Effector memory CD8-positive, alpha-beta T cell (primary cell): ENCODE results near the gene PRR16.
"Not testable (repeated sequence)": the region's sequence is repeated elsewhere in the genome, so short reads cannot be mapped to it uniquely, and the experiment has no call there.

Source experiments
- ATAC-seq: fragments of 150-1000 bp; cut with Tn5 transposase; replicated peaks from 2 replicates; pipeline ENCODE4 v1.10.0; 2021; ENCODE audit warnings: mild to moderate bottlenecking, moderate library complexity
- DNase-seq, 3 experiments: peaks; one replicate each; pipeline ENCODE4 v3.0.0; 2021
- H3K27ac Mint-ChIP-seq, 2 donors: one replicate each; pipeline ENCODE4 v1.8.0; 2022; ENCODE audit warnings: mild to moderate bottlenecking in 2 of 2, mixed read lengths in 2 of 2, moderate library complexity in 2 of 2
- H3K27me3 Mint-ChIP-seq, 2 donors: one replicate each; pipeline ENCODE4 v1.8.0; 2022; ENCODE audit warnings: mixed read lengths in 2 of 2
- H3K36me3 Mint-ChIP-seq: one replicate; pipeline ENCODE4 v1.8.0; 2022; ENCODE audit warnings: mild to moderate bottlenecking, moderate library complexity, mixed read lengths; ENCODE audit not compliant: insufficient read depth
- H3K4me1 Mint-ChIP-seq, 2 donors: one replicate each; pipeline ENCODE4 v1.8.0; 2022; ENCODE audit warnings: low read depth in 2 of 2, mixed read lengths in 2 of 2
- H3K4me3 Mint-ChIP-seq, 2 donors: one replicate each; pipeline ENCODE4 v1.8.0; 2022; ENCODE audit warnings: mild to moderate bottlenecking in 2 of 2, mixed read lengths in 2 of 2, moderate library complexity in 2 of 2
- H3K9me3 Mint-ChIP-seq, 2 donors: one replicate each; pipeline ENCODE4 v1.8.0; 2022; ENCODE audit warnings: mixed read lengths in 2 of 2

The PRR16 gene

DNA sequence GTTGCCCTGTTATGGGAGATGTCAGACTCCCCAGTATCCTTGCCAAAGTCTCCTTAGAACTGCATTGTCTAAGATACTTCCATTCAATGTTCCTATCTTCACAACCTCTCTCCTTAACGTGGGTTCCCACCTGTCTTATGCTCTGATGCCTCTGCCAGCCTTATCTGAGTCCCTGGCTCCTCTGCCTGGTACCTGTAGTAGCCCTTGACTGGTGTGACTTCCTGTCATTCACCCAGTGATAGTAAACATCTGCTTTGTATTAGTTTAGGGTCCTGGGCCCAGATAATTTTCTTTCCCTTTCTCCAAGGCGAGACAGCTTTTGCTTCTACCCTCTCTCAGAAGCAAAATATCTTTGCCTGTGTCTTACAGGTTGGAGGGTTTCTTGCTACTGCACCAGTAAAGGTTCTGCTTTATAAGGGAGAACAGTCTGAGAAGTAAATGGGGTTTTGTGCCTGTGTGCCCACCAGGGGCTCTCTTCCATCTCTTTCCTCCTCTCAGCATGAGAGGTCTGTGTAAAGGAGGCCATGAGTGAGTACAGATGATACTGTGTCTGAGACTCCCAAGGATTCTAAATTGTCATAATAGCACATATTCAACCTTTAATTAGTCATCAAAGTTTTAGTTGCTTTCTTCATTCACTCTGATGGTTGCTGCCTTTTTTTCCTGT, 220.8 kb downstream of the PRR16 start:
- Mint-ChIP-seq H3K27ac (no peak overlapping the region), H3K4me3 (no peak overlapping the region), H3K4me1 (no peaks in the 10 kb centered on the region), H3K27me3 (no peaks in the 10 kb centered on the region), H3K36me3 (no peaks in the 10 kb centered on the region), H3K9me3 (peaks cover 17 to 20% of the 10 kb centered on the region in 2 donors)
- DNase-seq (no peak), ATAC-seq (no peak)

DNA sequence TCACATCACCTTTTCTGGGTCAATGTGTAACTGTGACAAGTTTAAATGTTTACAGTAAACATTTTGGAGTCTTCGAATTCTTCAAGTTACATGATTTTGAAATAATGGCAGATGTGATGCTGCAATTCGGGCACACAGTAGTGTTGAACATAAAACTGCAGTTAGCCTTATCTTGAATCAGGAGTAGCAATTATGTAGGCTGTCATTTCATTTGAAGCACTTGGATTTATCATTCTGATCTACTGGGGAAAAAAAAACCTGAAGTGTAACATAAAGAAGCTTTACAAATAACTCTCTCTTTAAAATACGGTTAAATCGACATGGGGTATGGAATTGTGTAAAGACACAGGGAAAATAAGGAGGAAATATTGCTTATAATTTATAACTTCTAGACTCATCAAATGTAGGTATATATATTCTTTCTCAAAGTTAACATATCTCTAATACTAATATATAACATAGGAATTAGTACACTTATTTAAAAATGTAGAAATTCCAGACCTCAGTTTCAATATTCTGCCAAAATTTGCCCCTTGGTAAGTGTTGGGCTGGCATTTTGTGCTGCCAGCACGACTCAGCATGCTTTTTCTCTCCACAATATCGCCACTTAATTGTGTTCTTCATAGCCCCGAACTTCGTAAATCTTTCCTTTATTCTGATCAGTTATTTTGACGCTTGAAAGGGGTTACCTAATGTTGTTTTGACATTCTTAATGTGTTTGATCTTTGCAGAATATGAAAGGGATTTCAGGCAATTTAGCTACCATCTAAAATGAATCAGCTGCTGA, 226.7 kb downstream of the PRR16 start:
- no peaks in the 10 kb centered on the region for H3K36me3 Mint-ChIP-seq
- no peak for ATAC-seq
- DNase-seq = no peak
- no peaks in the 10 kb centered on the region for H3K27me3 Mint-ChIP-seq
- H3K9me3 Mint-ChIP-seq = peaks cover 4 to 13% of the 10 kb centered on the region in 2 donors
- no peak overlapping the region for H3K4me3 Mint-ChIP-seq
- H3K4me1 Mint-ChIP-seq = no peaks in the 10 kb centered on the region
- no peak overlapping the region for H3K27ac Mint-ChIP-seq

DNA sequence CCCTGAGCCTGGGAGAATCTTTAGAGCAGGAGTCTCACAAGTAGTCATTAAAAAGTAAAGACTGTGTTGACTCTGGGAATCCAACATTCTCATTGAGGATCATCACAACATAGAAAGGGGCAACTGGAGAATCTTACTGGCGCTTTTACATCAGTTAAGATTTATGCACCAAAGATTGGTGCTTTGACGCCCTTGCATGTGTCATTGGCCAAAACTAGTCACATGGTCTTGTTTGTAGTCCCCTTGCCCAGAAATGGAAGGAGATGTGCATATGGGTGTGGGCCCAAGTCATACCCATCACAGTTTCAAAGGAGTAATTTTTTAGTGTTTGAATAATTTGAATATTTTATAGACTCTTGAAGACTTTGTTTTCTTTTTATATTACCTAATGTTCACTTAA, 228.2 kb downstream of the PRR16 start:
- Mint-ChIP-seq H3K27ac (no peak overlapping the region), H3K36me3 (no peaks in the 10 kb centered on the region), H3K4me3 (no peak overlapping the region), H3K9me3 (peaks cover 1 to 7% of the 10 kb centered on the region in 2 donors), H3K27me3 (no peaks in the 10 kb centered on the region), H3K4me1 (no peaks in the 10 kb centered on the region)
- no peak for DNase-seq
- ATAC-seq = no peak

GRCh38 chr5:120695368-120695880, 231.3 kb downstream of the PRR16 start:
- Mint-ChIP-seq H3K4me1 (no peaks in the 10 kb centered on the region), H3K27ac (no peak overlapping the region), H3K27me3 (no peaks in the 10 kb centered on the region), H3K36me3 (no peaks in the 10 kb centered on the region), H3K9me3 (peaks cover 1 to 36% of the 10 kb centered on the region in 2 donors), H3K4me3 (no peak overlapping the region)
- no peak for DNase-seq
- ATAC-seq = no peak

- no peaks in the 10 kb centered on the region for H3K36me3 Mint-ChIP-seq
- H3K27ac Mint-ChIP-seq = no peak overlapping the region
- no peak overlapping the region for H3K4me3 Mint-ChIP-seq
- H3K9me3 Mint-ChIP-seq = peaks cover 4 to 47% of the 10 kb centered on the region in 2 donors
- no peaks in the 10 kb centered on the region for H3K4me1 Mint-ChIP-seq
- ATAC-seq (no peak), DNase-seq (no peak)
- H3K27me3 Mint-ChIP-seq = no peaks in the 10 kb centered on the region
Observed at GRCh38 chr5:120697147-120697546, 233.0 kb downstream of the PRR16 start.

GRCh38 chr5:120697670-120698327, 233.7 kb downstream of the PRR16 start:
- not testable (repeated sequence) for H3K4me3 Mint-ChIP-seq, H3K27me3 Mint-ChIP-seq, H3K27ac Mint-ChIP-seq, H3K36me3 Mint-ChIP-seq, H3K4me1 Mint-ChIP-seq, ATAC-seq, DNase-seq
- peaks cover 8 to 53% of the 10 kb centered on the region in 2 donors for H3K9me3 Mint-ChIP-seq

DNA sequence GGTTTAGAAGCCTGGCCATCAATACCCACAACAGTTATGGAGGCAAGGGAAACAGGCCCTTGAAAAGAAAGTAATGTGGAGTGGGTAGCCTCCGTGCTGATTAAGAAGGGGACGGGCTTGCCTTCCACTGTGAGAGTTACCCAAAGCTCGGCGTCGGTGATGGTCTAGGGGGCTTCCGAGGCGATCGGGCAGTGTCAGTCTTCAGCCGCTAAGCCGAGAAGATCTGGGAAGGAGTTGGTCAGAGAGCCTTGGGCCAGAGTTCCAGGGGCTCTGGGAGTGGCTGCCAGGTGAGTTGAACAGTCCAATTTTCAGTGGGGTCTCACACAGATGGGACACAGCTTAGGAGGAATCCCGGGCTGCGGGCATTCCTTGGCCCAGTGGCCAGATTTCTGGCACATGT, 236.6 kb downstream of the PRR16 start:
- H3K4me3 Mint-ChIP-seq, H3K27me3 Mint-ChIP-seq, H3K27ac Mint-ChIP-seq, DNase-seq, H3K36me3 Mint-ChIP-seq, ATAC-seq, H3K4me1 Mint-ChIP-seq: not testable (repeated sequence)
- H3K9me3 Mint-ChIP-seq = peaks cover 9 to 47% of the 10 kb centered on the region in 2 donors

- H3K36me3 Mint-ChIP-seq, DNase-seq, H3K27ac Mint-ChIP-seq, H3K4me3 Mint-ChIP-seq, H3K4me1 Mint-ChIP-seq, ATAC-seq, H3K27me3 Mint-ChIP-seq: not testable (repeated sequence)
- H3K9me3 Mint-ChIP-seq = peaks cover 9 to 39% of the 10 kb centered on the region in 2 donors
Observed at GRCh38 chr5:120702817-120703538, 238.9 kb downstream of the PRR16 start.

DNA sequence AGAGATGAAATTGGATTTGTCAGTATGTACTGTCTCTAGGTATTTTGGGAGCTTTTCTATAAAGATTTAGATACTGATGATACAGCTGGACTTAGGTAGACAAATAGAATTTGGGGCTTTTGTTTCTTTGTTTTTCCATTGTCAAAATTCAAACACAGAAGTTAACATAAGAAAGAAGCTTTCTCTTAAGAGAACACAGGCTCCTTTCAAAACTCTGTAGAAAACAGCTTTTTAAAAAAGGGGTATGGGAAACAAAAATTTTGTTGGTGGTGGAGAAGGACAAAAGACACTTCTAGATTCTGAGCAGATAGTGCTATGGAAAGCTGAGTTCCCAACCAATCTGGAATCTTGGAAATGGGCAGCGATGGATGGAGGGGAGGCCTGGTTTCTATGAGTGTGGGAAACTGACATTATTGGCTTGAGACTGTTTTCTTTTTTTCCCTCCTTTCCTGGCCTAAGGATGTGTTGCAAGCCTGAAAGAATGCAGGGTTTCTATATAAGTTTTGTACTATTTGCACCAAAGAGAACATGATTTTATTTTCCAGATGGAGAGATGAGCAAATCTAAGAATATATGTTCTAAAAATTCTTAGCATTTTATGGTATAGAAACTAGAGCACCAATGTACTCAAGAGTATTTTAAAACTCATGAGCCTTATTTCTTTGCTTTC, 240.0 kb downstream of the PRR16 start:
- peaks cover 9 to 30% of the 10 kb centered on the region in 2 donors for H3K9me3 Mint-ChIP-seq
- no peak for ATAC-seq
- H3K27ac Mint-ChIP-seq = no peak overlapping the region
- H3K27me3 Mint-ChIP-seq = no peaks in the 10 kb centered on the region
- no peaks in the 10 kb centered on the region for H3K36me3 Mint-ChIP-seq
- no peaks in the 10 kb centered on the region for H3K4me1 Mint-ChIP-seq
- no peak for DNase-seq
- no peak overlapping the region for H3K4me3 Mint-ChIP-seq

- ATAC-seq = no peak
- Mint-ChIP-seq H3K27ac (no peak overlapping the region), H3K4me3 (no peak overlapping the region)
Observed at GRCh38 chr5:120706877-120707276, 242.8 kb downstream of the PRR16 start.

GRCh38 chr5:120717381-120717780, 253.3 kb downstream of the PRR16 start:
- Mint-ChIP-seq H3K27ac (no peak overlapping the region), H3K9me3 (peaks cover 7 to 8% of the 10 kb centered on the region in 2 donors), H3K4me3 (no peak overlapping the region), H3K4me1 (no peaks in the 10 kb centered on the region), H3K36me3 (no peaks in the 10 kb centered on the region), H3K27me3 (no peaks in the 10 kb centered on the region)
- no peak for DNase-seq
- ATAC-seq = no peak

More at GRCh38 chr5:120706877-120707276, 242.8 kb downstream of the PRR16 start:
- Mint-ChIP-seq H3K9me3 (peaks cover 8% of the 10 kb centered on the region in 2 donors), H3K4me1 (no peaks in the 10 kb centered on the region), H3K27me3 (no peaks in the 10 kb centered on the region), H3K36me3 (no peaks in the 10 kb centered on the region)
- no peak for DNase-seq

DNA sequence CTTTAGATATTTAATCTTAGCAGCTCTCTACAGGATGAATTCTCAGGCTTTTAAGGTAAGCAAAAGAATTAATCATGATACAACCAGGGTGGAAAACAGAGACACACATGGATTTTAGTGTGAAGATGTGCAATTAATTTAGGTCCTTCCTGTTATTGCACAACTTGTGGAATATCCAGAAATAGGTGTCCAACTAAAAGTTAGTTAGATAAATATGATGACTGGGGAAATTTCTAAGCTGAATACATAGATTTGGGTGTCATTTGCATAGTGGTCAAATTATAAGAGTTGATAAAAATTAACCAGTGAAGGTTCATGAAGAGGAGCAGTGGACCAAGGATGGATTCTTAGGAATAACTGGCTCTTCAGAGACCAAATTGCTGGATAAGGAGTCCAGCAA, 266.1 kb downstream of the PRR16 start:
- Mint-ChIP-seq H3K27me3 (no peaks in the 10 kb centered on the region), H3K4me3 (no peak overlapping the region), H3K4me1 (no peaks in the 10 kb centered on the region), H3K9me3 (peaks cover 7% of the 10 kb centered on the region in 2 donors), H3K36me3 (no peaks in the 10 kb centered on the region), H3K27ac (no peak overlapping the region)
- no peak for ATAC-seq
- no peak for DNase-seq

GRCh38 chr5:120734033-120734432, 269.9 kb downstream of the PRR16 start:
- DNase-seq = no peak
- no peak for ATAC-seq
- H3K36me3 Mint-ChIP-seq = no peaks in the 10 kb centered on the region
- no peaks in the 10 kb centered on the region for H3K4me1 Mint-ChIP-seq
- H3K27ac Mint-ChIP-seq = no peak overlapping the region
- H3K9me3 Mint-ChIP-seq = peaks cover 0 to 5% of the 10 kb centered on the region in 2 donors
- no peak overlapping the region for H3K4me3 Mint-ChIP-seq
- no peaks in the 10 kb centered on the region for H3K27me3 Mint-ChIP-seq
